Pancreas (tissue), 10 donors: Measurements from ENCODE around the gene CLDN5. TPM values are rescaled to one million over a fixed set of nuclear protein-coding genes. Genes with fewer than 3 reads are reported as not detected.

Experiments
- ATAC-seq, 4 donors: fragments of 200-7000 bp; cut with Tn5 transposase; one replicate each; pipeline versions ENCODE4 v1.8.0 to v1.9.1; 2020; ENCODE audit warnings: mild to moderate bottlenecking in 4 of 4, moderate library complexity in 4 of 4
- DNase-seq, 6 donors: peaks; one replicate each; pipeline ENCODE4 v3.0.0-alpha.2; 2020
- FAIRE-seq: peaks from 2 replicates; lab custom pipeline; 2012; peaks lifted over from hg19 to GRCh38; lab: Jason Lieb, UNC
- H3K27ac ChIP-seq, 4 donors: fragments of 200-600 bp; sonication (generic); 1 replicate in 3 of 4; 2 replicates in 1 of 4; pipeline versions ENCODE4 v1.5.0 to v1.8.0; 2020
- H3K27me3 ChIP-seq, 4 donors: fragments of 200-600 bp; one replicate each; pipeline ENCODE4 v1.8.0; 2021
- H3K36me3 ChIP-seq, 3 donors: fragments of 200-600 bp; sonication (generic) in 1 of 3; one replicate each; pipeline versions ENCODE4 v1.5.0 to v1.8.0; 2020 to 2021
- H3K4me1 ChIP-seq, 3 donors: fragments of 200-600 bp; one replicate each; pipeline ENCODE4 v1.8.0; 2021
- H3K4me3 ChIP-seq, 4 donors: fragments of 200-600 bp; sonication (generic) in 2 of 4; one replicate each; pipeline versions ENCODE4 v1.5.0 to v1.8.0; 2020 to 2021
- H3K9me3 ChIP-seq, 4 donors: fragments of 200-600 bp; one replicate each; pipeline ENCODE4 v1.8.0; 2021
- CTCF ChIP-seq, 4 donors: fragments of 200-600 bp; sonication (generic) in 3 of 4; IDR thresholded peaks; one replicate each; pipeline versions ENCODE4 v1.5.0 to v1.8.0; 2021; ENCODE audit warnings: antibody characterized with exemption in 4 of 4
- WGBS, 2 donors: extraction: QIAGEN DNeasy Blood & Tissue Kit; methylation state at CpG; one replicate each; pipeline ENCODE4 v1.1.7; 2013; 5-methylcytosine and 5-hydroxymethylcytosine counted together
- intact Hi-C, 3 donors: fragments of 100-400 bp; cut with DNase I; formaldehyde crosslinking; loops; one replicate each; pipeline versions ENCODE4 v1.11.1 to v1.14.2; 2022
- polyA plus RNA-seq, 2 donors: library from polyadenylated mRNA; stranded (reverse); fragments of 200-250 nt; gene quantifications; one replicate each; pipeline ENCODE4 v1.2.3, GENCODE V29; 2013
- total RNA-seq, 6 donors: library from RNA; stranded (reverse); fragmentation: NEBNext Ultra II Directional in 4 of 6; extraction: Animal tissue kit (Norgen Biotek cat#: 25700) in 4 of 6; gene quantifications; one replicate each; pipeline versions ENCODE4 v1.2.1 to v1.2.4, GENCODE V29; 2021 to 2023
- donor health status: healthy with polysubstance abuse.
- donor health status: DM: no; HTN: no; CAD: no; lungs with moderate emphysema.
- donor health status: DM: no; HTN: no; CAD: no.
- donor health status: control.
- donor health status: control.
- donor health status: Bipolar disorder and iron deficiency.
- donor health status: DM: yes; HTN: yes; CAD: no.
- donor health status: DM: no; HTN: no; CAD: no.
- donor health status: DM: no; HTN: no; CAD: no.
- donor health status: DM: yes; HTN: yes; CAD: no.

The CLDN5 gene
- total and polyA plus RNA-seq, 8 donors, result 3.5 to 47.3 (median 7.1) TPM

DNA sequence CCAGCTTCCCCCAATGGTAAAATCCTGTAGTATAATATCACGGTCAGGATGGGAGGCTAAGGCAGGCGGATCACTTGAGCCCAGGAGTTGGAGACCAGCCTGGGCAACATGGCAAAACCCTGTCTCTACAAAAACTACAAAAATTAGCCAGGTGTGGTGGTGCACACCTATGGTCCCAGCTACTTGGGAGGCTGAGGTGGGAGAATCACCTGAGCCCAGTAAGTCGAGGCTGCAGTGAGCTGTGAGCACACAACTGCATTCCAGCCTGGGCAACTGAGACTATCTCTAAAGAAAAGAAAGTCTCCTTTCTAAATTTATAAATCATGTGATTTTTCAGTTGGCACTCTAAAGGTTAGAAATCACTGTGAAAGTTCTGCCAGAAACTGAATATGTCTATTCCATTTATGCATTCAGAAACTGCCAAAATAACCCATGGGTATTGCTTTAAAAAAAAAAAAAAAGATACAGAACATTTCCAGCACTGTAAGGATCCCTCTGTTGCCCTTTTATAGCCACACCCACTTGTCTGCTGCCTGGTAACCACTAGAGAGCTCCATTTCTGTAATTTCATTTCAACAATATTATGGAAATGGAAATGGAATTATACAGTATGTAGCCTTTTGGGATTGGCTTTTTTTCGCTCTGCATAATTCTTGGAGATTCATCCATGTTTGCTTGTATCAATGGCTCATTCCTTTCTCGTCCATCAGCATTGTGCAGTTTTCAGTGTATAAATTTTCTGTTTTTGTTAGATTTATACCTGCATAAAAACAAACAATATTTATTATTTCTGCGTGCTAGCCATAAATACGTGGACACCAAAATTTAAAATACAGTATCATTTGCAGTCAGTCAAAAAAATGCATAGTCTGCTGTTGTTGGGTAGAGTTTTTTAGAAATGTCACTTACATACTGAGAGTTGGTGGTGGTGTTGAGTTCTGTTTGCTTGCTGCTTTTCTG lies 35.0 kb downstream of the CLDN5 start:
- H3K27ac ChIP-seq, result no peak overlapping the region
- WGBS, 2 donors, result 83 to 90% methylated on average over 7 of the region's 7 CpGs
- intact Hi-C loops, result no loop called here
- H3K36me3 ChIP-seq, result no peaks in the 10 kb centered on the region
- DNase-seq, result no peak
- H3K27me3 ChIP-seq, result no peaks in the 10 kb centered on the region
- ATAC-seq, result peak in 3 of 4 donors; percentile 57 to 74 (median 73)
- no peaks in the 10 kb centered on the region for H3K4me1 ChIP-seq
- no peaks in the 10 kb centered on the region for H3K9me3 ChIP-seq
- FAIRE-seq, result no peak
- TF ChIP-seq CTCF (IDR thresholded peaks at IDR 0.05), result no peak
- H3K4me3 ChIP-seq, result no peak overlapping the region

GRCh38 chr22:19488285-19488684 lies 35.9 kb downstream of the CLDN5 start:
- 90 to 97% methylated on average over 2 of the region's 2 CpGs for WGBS, 2 donors
- ATAC-seq, result no peak

GRCh38 chr22:19483481-19484244 lies 40.5 kb downstream of the CLDN5 start:
- Histone ChIP-seq H3K36me3 (no peaks in the 10 kb centered on the region), H3K4me1 (peaks cover 4 to 5% (median 5%) of the 10 kb centered on the region in 3 donors), H3K27me3 (no peaks in the 10 kb centered on the region), H3K4me3 (no peak overlapping the region), H3K9me3 (no peaks in the 10 kb centered on the region), H3K27ac (no peak overlapping the region)
- intact Hi-C loops, result no loop called here
- WGBS, 2 donors, result 78 to 84% methylated on average over 8 of the region's 8 CpGs
- DNase-seq, result no peak
- TF ChIP-seq CTCF (IDR thresholded peaks at IDR 0.05), result no peak
- FAIRE-seq, result no peak
- ATAC-seq, result no peak

More at GRCh38 chr22:19488285-19488684, 35.9 kb downstream of the CLDN5 start:
- Histone ChIP-seq H3K4me3 (no peak overlapping the region), H3K36me3 (no peaks in the 10 kb centered on the region), H3K27ac (no peak overlapping the region), H3K27me3 (no peaks in the 10 kb centered on the region), H3K4me1 (no peaks in the 10 kb centered on the region), H3K9me3 (no peaks in the 10 kb centered on the region)
- FAIRE-seq (no peak), DNase-seq (no peak)
- intact Hi-C loops, result no loop called here
- no peak for TF ChIP-seq CTCF (IDR thresholded peaks at IDR 0.05)

- Histone ChIP-seq H3K27me3 (no peaks in the 10 kb centered on the region), H3K9me3 (no peaks in the 10 kb centered on the region), H3K27ac (no peak overlapping the region), H3K36me3 (no peaks in the 10 kb centered on the region), H3K4me1 (peaks cover 4 to 13% (median 10%) of the 10 kb centered on the region in 3 donors), H3K4me3 (no peak overlapping the region)
- DNase-seq, result no peak
- WGBS, 2 donors, result 84 to 91% methylated on average over 9 of the region's 9 CpGs
- FAIRE-seq, result no peak
- intact Hi-C loops, result no loop called here
- no peak for ATAC-seq
- no peak for TF ChIP-seq CTCF (IDR thresholded peaks at IDR 0.05)
Observed at GRCh38 chr22:19482297-19482696, 41.9 kb downstream of the CLDN5 start.
